SHP77 treated with DMSO at 0.1 percent for 48 hours (cell line): Measurements from ENCODE around the gene C16orf54.
"Not testable (repeated sequence)": the region's sequence is repeated elsewhere in the genome, so short reads cannot be mapped to it uniquely, and the experiment has no call there.

ENCODE experiments used
- DNase-seq: peaks from one replicate; lab custom pipeline; 2025; lab: John Stamatoyannopoulos, UW

C16orf54 gene

GRCh38 chr16:29707160-29707559 lies 38.6 kb downstream of the C16orf54 start:
- not testable (repeated sequence) for DNase-seq

GRCh38 chr16:29705030-29705429 lies 40.8 kb downstream of the C16orf54 start:
- DNase-seq = no peak

GRCh38 chr16:29702269-29702668 lies 43.5 kb downstream of the C16orf54 start:
- no peak for DNase-seq

GRCh38 chr16:29701214-29701555 lies 44.6 kb downstream of the C16orf54 start:
- no peak for DNase-seq

GRCh38 chr16:29700253-29700987 lies 45.4 kb downstream of the C16orf54 start:
- DNase-seq = peak; percentile 85

- no peak for DNase-seq
Observed at GRCh38 chr16:29699324-29700219, 46.2 kb downstream of the C16orf54 start.

GRCh38 chr16:29698484-29699323 lies 47.1 kb downstream of the C16orf54 start:
- no peak for DNase-seq

- no peak for DNase-seq
Observed at GRCh38 chr16:29698042-29698441, 47.7 kb downstream of the C16orf54 start.

- DNase-seq = no peak
Observed at GRCh38 chr16:29697391-29697790, 48.4 kb downstream of the C16orf54 start.

GRCh38 chr16:29696881-29697331 lies 48.9 kb downstream of the C16orf54 start:
- no peak for DNase-seq

GRCh38 chr16:29695675-29696074 lies 50.1 kb downstream of the C16orf54 start:
- DNase-seq = not testable (repeated sequence)

GRCh38 chr16:29694384-29695195 lies 51.2 kb downstream of the C16orf54 start:
- no peak for DNase-seq

GRCh38 chr16:29692606-29693005 lies 53.2 kb downstream of the C16orf54 start:
- DNase-seq = not testable (repeated sequence)
